HCT116 (cell line): ENCODE data around the gene DGCR8.

ENCODE experiments used
- EZH2 ChIP-seq: fragments of 200-600 bp; sonication (generic); IDR thresholded peaks from 2 replicates; pipeline ENCODE4 v1.6.1; 2017; ENCODE audit warnings: antibody characterized with exemption, mixed run types
- POLR2A ChIP-seq: IDR thresholded peaks from 2 replicates; pipeline ENCODE4 v1.7.0; 2011; ENCODE audit warnings: borderline replicate concordance; ENCODE audit not compliant: insufficient read depth, insufficient read length; ENCODE audit errors: extremely low read depth
- YY1 ChIP-seq: IDR thresholded peaks from 2 replicates; pipeline ENCODE4 v1.6.1; 2011; ENCODE audit warnings: low read length, low read depth, moderate library complexity, mild to moderate bottlenecking; ENCODE audit not compliant: insufficient replicate concordance; ENCODE audit errors: extremely low read depth
- TF ChIP-seq, protein P1 (sequence below), 3 experiments: fragments of 200-600 bp in 1 of 3; sonication (generic) in 1 of 3; IDR thresholded peaks in 2 of 3; conservative IDR thresholded peaks in 1 of 3; 2 replicates each; pipeline ENCODE4 v1.5.1; 2012 to 2017; ENCODE audit warnings: low read depth in 2 of 3, low read length in 2 of 3, antibody characterized with exemption in 1 of 3, borderline replicate concordance in 1 of 3, control low read depth in 1 of 3, mild to moderate bottlenecking in 1 of 3, mixed read lengths in 1 of 3, mixed run types in 1 of 3, moderate library complexity in 1 of 3; ENCODE audit not compliant: insufficient read depth in 1 of 3

GRCh38 chr22:20131597-20131858 is 51.5 kb downstream of the DGCR8 start, which contains the start of gene ZDHHC8:
- no peak for TF ChIP-seq POLR2A
- TF ChIP-seq EZH2, result no peak
- no peak for TF ChIP-seq YY1
- TF ChIP-seq, protein P1, sequence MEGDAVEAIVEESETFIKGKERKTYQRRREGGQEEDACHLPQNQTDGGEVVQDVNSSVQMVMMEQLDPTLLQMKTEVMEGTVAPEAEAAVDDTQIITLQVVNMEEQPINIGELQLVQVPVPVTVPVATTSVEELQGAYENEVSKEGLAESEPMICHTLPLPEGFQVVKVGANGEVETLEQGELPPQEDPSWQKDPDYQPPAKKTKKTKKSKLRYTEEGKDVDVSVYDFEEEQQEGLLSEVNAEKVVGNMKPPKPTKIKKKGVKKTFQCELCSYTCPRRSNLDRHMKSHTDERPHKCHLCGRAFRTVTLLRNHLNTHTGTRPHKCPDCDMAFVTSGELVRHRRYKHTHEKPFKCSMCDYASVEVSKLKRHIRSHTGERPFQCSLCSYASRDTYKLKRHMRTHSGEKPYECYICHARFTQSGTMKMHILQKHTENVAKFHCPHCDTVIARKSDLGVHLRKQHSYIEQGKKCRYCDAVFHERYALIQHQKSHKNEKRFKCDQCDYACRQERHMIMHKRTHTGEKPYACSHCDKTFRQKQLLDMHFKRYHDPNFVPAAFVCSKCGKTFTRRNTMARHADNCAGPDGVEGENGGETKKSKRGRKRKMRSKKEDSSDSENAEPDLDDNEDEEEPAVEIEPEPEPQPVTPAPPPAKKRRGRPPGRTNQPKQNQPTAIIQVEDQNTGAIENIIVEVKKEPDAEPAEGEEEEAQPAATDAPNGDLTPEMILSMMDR (IDR thresholded peaks at IDR 0.05 in 2 of 3, conservative IDR thresholded peaks at IDR 0.05 in 1 of 3; ENCODE audit: borderline replicate concordance in 1 of 3, insufficient read depth in 1 of 3, low read depth in 2 of 3, low read length in 2 of 3), result no peak
